Right lobe of liver (tissue), 6 donors: ENCODE measurements around the gene DMAC2L. TPM values are rescaled to one million over a fixed set of nuclear protein-coding genes. Genes with fewer than 3 reads are reported as not detected.
"Not testable (repeated sequence)": the region's sequence is repeated elsewhere in the genome, so short reads cannot be mapped to it uniquely, and the experiment has no call there.

Experiments used
- ATAC-seq, 4 donors: fragments of 200-7000 bp; cut with Tn5 transposase; one replicate each; pipeline ENCODE4 v1.9.1; 2020; ENCODE audit warnings: mild to moderate bottlenecking in 4 of 4, moderate library complexity in 4 of 4
- DNase-seq, 3 donors: peaks; one replicate each; pipeline ENCODE4 v3.0.0-alpha.2; 2020
- H3K27ac ChIP-seq, 3 donors: fragments of 200-600 bp; one replicate each; pipeline ENCODE4 v1.8.0; 2022
- H3K27me3 ChIP-seq, 2 donors: fragments of 200-600 bp; one replicate each; pipeline ENCODE4 v1.8.0; 2022
- H3K36me3 ChIP-seq, 4 donors: fragments of 200-600 bp; sonication (generic) in 1 of 4; one replicate each; pipeline versions ENCODE4 v1.5.1 to v1.8.0; 2017 to 2022; ENCODE audit warnings: control low read depth in 1 of 4
- H3K4me1 ChIP-seq, 4 donors: fragments of 200-600 bp; sonication (generic) in 1 of 4; one replicate each; pipeline versions ENCODE4 v1.5.1 to v1.8.0; 2017 to 2022; ENCODE audit warnings: control low read depth in 1 of 4
- H3K4me3 ChIP-seq, 3 donors: fragments of 200-600 bp; one replicate each; pipeline ENCODE4 v1.8.0; 2022
- H3K9me3 ChIP-seq, 4 donors: fragments of 200-600 bp; sonication (generic) in 1 of 4; one replicate each; pipeline versions ENCODE4 v1.5.1 to v1.8.0; 2017 to 2022; ENCODE audit warnings: control low read depth in 1 of 4
- POLR2A ChIP-seq: fragments of 450-650 bp; IDR thresholded peaks from one replicate; pipeline ENCODE4 v1.6.1; 2017; ENCODE audit warnings: antibody characterized with exemption, mild to moderate bottlenecking
- WGBS: methylation state at CpG from one replicate; pipeline ENCODE4 v1.1.6; 2018; ENCODE audit warnings: low coverage, low lambda C conversion rate; ENCODE audit not compliant: insufficient coverage; ENCODE audit errors: missing lambda C conversion rate; 5-methylcytosine and 5-hydroxymethylcytosine counted together
- intact Hi-C, 2 donors: fragments of 100-400 bp; cut with DNase I; formaldehyde crosslinking; loops; one replicate each; pipeline versions ENCODE4 v1.11.2 to v1.14.1; 2022
- total RNA-seq, 6 experiments: library from RNA; depleted of rRNA in 2 of 6; stranded (reverse); fragments of >200 nt in 2 of 6; fragmentation: NEBNext Ultra II Directional in 3 of 6; extraction: Animal tissue kit (Norgen Biotek cat#: 25700) in 3 of 6; gene quantifications; one replicate each; pipeline versions ENCODE4 v1.1.0 to v1.2.4, GENCODE V29; 2016 to 2023
- TF ChIP-seq, protein P1 (sequence below), 4 donors: fragments of 200-600 bp in 3 of 4; fragments of 450-650 bp in 1 of 4; IDR thresholded peaks; one replicate each; pipeline versions ENCODE4 v1.5.1 to v1.8.0; 2016 to 2022; ENCODE audit warnings: antibody characterized with exemption in 4 of 4, mild to moderate bottlenecking in 2 of 4
- donor health status: DM: no; HTN: yes; CAD: no.
- donor health status: DM: no; HTN: no; CAD: no.
- donor health status: DM: no; HTN: no; CAD: no.
- donor health status: DM: no; HTN: yes; CAD: no.
- donor health status: DM: no; HTN: yes; CAD: no.

The DMAC2L gene
- total RNA-seq, 6 experiments from 2014 or later, result 4.1 to 10.9 (median 7.1) TPM

DNA sequence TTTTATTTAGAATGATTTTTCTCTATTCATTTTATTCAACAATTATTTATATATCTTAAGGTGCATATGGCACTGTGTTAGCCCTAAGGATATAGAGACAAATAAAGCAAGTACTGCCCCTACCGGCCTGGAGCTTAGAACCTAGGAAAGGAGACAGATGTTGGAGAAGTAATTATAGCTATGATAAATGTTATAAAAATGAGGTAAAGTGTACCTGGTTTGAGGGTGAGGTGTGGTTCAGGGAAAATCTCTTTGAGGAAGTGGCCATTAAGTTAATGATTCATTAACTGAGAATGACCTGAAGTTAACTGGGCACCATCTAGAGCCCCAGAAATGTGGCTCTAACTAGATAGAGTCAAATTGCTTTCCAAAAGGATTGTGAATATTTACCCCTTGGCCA lies 52.7 kb downstream of the DMAC2L start:
- Histone ChIP-seq H3K4me3 (no peak overlapping the region), H3K4me1 (peaks cover 0 to 34% (median 10%) of the 10 kb centered on the region in 4 donors), H3K27ac (peak overlapping the region in 1 of 3 donors; percentile 27), H3K36me3 (no peaks in the 10 kb centered on the region), H3K9me3 (no peaks in the 10 kb centered on the region), H3K27me3 (no peaks in the 10 kb centered on the region)
- intact Hi-C loops, result no loop called here
- ATAC-seq, result peak; percentile 60 to 76 (median 68)
- peak in 1 of 3 donors; percentile 19 for DNase-seq
- TF ChIP-seq, protein P1, sequence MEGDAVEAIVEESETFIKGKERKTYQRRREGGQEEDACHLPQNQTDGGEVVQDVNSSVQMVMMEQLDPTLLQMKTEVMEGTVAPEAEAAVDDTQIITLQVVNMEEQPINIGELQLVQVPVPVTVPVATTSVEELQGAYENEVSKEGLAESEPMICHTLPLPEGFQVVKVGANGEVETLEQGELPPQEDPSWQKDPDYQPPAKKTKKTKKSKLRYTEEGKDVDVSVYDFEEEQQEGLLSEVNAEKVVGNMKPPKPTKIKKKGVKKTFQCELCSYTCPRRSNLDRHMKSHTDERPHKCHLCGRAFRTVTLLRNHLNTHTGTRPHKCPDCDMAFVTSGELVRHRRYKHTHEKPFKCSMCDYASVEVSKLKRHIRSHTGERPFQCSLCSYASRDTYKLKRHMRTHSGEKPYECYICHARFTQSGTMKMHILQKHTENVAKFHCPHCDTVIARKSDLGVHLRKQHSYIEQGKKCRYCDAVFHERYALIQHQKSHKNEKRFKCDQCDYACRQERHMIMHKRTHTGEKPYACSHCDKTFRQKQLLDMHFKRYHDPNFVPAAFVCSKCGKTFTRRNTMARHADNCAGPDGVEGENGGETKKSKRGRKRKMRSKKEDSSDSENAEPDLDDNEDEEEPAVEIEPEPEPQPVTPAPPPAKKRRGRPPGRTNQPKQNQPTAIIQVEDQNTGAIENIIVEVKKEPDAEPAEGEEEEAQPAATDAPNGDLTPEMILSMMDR (IDR thresholded peaks at IDR 0.05), result no peak
- no peak for TF ChIP-seq POLR2A
- WGBS, result 31% methylated on average over 1 of the region's 1 CpG

DNA sequence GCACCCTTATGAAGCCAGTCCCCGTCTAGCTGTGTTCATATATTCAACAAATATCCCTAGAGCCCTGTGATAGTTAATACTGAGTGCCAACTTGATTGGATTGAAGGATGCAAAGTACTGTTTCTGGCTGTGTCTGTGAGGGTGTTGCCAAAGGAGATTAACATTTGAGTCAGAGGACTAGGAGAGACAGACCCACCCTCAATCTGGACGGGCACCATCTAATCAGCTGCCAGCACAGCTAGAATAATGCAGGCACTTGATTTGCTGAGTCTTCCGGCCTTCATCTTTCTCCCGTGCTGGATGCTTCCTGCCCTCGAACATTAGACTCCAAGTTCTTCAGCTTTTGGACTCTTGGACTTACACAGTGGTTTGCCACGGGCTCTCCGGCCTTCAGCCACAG lies 53.4 kb downstream of the DMAC2L start:
- H3K9me3 ChIP-seq, intact Hi-C loops, H3K36me3 ChIP-seq, H3K27me3 ChIP-seq, H3K4me3 ChIP-seq: not testable (repeated sequence)
- 70% methylated on average over 3 of the region's 7 CpGs for WGBS
- ATAC-seq (peak in 2 of 4 donors; percentile 18 to 23), DNase-seq (peak in 1 of 3 donors; percentile 28)
- Histone ChIP-seq H3K27ac (peak overlapping the region in 1 of 3 donors; percentile 27), H3K4me1 (peaks cover 0 to 31% (median 10%) of the 10 kb centered on the region in 4 donors)

DNA sequence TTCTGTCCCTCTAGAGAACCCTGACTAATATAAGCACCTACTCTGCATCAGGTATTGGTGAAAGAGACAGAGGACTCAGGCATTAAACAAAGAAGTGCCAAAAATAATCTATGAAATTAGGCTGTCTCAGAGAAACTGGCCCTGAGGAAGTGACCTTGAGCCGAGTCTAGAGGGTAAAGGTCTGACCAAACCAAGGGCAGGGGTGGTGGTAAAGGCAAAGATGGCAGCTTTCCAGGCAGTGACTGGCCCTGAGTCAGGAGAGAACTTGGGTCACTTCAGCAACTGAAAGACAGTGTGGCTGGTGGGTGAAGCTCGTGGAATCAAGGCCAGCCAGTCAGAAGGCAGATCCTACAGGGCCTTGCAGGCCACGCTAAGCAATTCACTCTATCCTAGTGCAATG lies 54.0 kb downstream of the DMAC2L start:
- TF ChIP-seq, protein P1 (IDR thresholded peaks at IDR 0.05), result no peak
- TF ChIP-seq POLR2A, result no peak
- WGBS, result 45% methylated on average over 3 of the region's 3 CpGs
- no peaks in the 10 kb centered on the region for H3K36me3 ChIP-seq
- peak overlapping the region in 1 of 3 donors; percentile 27 for H3K27ac ChIP-seq
- ATAC-seq, result peak; percentile 43 to 58 (median 47)
- no peaks in the 10 kb centered on the region for H3K9me3 ChIP-seq
- no peak overlapping the region for H3K4me3 ChIP-seq
- peaks cover 0 to 31% (median 10%) of the 10 kb centered on the region in 4 donors for H3K4me1 ChIP-seq
- intact Hi-C loops, result no loop called here
- H3K27me3 ChIP-seq, result no peaks in the 10 kb centered on the region
- peak in 2 of 3 donors; percentile 56 to 64 for DNase-seq

DNA sequence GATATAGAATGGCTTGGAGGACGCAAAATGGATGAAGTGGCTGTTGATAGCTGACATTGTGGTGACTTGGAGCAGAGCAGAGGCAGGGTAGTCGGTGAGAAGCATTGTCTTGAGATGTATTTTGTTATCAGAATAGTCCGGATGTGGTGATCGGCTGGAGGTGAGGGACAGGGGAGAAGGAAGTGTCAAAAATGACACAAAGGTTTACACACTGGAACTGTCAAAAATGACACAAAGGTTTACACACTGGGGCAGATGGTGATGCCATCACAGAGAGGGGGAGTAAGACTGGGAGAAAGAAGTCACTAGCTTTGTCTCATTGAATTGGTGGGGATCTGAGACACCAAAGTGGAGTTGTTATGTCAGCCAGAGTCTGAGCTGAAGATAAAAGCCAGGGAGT lies 54.5 kb downstream of the DMAC2L start:
- no peaks in the 10 kb centered on the region for H3K9me3 ChIP-seq
- H3K36me3 ChIP-seq, result no peaks in the 10 kb centered on the region
- H3K4me3 ChIP-seq, result no peak overlapping the region
- H3K4me1 ChIP-seq, result peaks cover 0 to 31% (median 10%) of the 10 kb centered on the region in 4 donors
- intact Hi-C loops, result no loop called here
- H3K27me3 ChIP-seq, result no peaks in the 10 kb centered on the region
- no peak overlapping the region for H3K27ac ChIP-seq
- 60% methylated on average over 4 of the region's 4 CpGs for WGBS
- DNase-seq (no peak), ATAC-seq (no peak)
- TF ChIP-seq, protein P1 (IDR thresholded peaks at IDR 0.05), result no peak
- TF ChIP-seq POLR2A, result no peak

DNA sequence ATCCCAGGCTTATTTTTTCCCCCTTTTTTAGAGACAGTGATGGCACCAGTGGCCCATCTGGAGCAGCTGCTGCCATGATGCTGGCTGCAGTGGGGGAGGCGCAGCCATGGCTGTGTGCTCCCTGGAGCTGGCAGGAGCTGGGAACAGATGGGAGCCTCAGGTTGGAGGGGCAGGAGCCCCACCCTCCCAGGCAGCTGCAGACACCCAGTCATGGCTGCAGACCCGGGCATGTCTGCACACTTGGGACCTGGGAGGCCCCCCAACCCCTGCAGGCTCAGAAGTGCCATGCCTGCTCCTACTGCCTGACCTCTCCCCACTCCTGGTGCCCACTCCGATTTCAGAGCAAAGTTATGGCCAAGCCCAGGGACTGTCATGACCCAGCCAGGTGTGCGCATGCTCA lies 59.4 kb downstream of the DMAC2L start:
- no peaks in the 10 kb centered on the region for H3K36me3 ChIP-seq
- ATAC-seq (peak in 1 of 4 donors; percentile 13), DNase-seq (no peak)
- no peak overlapping the region for H3K4me3 ChIP-seq
- intact Hi-C loops, result no loop called here
- peaks cover 0 to under 1% (median 0%) of the 10 kb centered on the region in 4 donors for H3K4me1 ChIP-seq
- WGBS, result no CpG with 5 or more reads among the region's 4 CpGs
- no peaks in the 10 kb centered on the region for H3K9me3 ChIP-seq
- H3K27ac ChIP-seq, result no peak overlapping the region
- H3K27me3 ChIP-seq, result no peaks in the 10 kb centered on the region
- TF ChIP-seq, protein P1 (IDR thresholded peaks at IDR 0.05), result no peak
